Adrenal gland (tissue), 5 donors: Measurements from ENCODE around the gene PTGR2.

ENCODE experiments used
- CTCF ChIP-seq, 6 experiments: fragments of 450-650 bp in 4 of 6; fragments of 200-600 bp in 2 of 6; sonication (generic) in 1 of 6; IDR thresholded peaks; 1 replicate in 5 of 6; 2 replicates in 1 of 6; pipeline versions ENCODE4 v1.5.1 to v1.8.0; 2016 to 2021; ENCODE audit warnings: antibody characterized with exemption in 6 of 6, mild to moderate bottlenecking in 2 of 6, moderate library complexity in 1 of 6
- POLR2A ChIP-seq, 2 donors: fragments of 450-650 bp; IDR thresholded peaks; one replicate each; pipeline ENCODE4 v1.6.1; 2017; ENCODE audit warnings: antibody characterized with exemption in 2 of 2, mild to moderate bottlenecking in 2 of 2, moderate library complexity in 1 of 2
- donor health status: DM: no; HTN: no; CAD: no.

DNA sequence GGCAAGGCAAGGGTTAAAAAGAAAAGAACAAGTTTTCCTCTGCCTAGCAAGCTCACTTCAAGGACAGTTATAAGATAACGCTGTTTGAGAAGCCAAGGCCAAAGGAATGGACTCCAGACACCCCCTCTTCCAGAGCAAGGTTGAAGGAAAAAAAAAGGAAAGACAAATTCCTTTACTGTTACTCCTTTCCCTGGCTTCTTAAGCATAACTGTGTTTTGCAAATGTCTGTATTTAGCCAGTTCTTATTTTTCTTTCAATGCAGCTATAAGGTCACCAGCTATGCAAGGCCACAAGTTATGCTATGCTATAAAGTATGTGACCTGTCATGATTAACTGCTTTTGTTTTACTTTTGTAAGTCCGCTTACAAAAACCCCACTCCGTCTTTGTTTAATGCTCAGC is 61.6 kb downstream of the PTGR2 start:
- TF ChIP-seq CTCF (IDR thresholded peaks at IDR 0.05) (no peak), POLR2A (IDR thresholded peaks at IDR 0.05) (no peak)
